DOHH2 (cell line): ENCODE data around the gene KCNJ6.

Experiments
- EZH2phosphoT487 ChIP-seq: fragments of 200-600 bp; sonication (generic); IDR thresholded peaks from 2 replicates; pipeline ENCODE4 v1.6.1; 2017; ENCODE audit warnings: borderline replicate concordance, mild to moderate bottlenecking, antibody characterized with exemption, low read length, moderate library complexity, mixed read lengths
- TF ChIP-seq, protein P1 (sequence below): fragments of 200-600 bp; sonication (generic); IDR thresholded peaks from one replicate; pipeline ENCODE4 v1.5.1; 2014; ENCODE audit warnings: antibody characterized with exemption, mild to moderate bottlenecking, low read depth, low read length; ENCODE audit not compliant: poor library complexity, severe bottlenecking

DNA sequence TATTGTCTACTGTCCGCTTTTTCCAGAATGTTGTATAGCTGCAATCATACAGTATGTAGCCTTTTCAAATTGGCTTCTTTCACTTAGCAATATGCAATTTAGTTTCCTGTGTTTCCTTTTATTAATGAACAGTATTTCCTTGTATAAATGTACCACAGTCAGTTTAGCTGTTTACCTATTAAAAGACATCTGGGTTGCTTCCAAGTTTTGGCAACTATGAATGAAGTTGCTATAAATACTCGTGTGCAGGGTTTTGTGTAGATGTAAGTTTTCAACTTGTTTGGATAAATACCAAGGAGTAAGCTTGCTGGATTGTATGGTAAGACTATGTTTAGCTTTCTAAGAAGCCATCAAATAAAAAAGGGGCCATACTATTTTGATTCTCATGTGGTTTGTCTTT, 24.4 kb upstream of the KCNJ6 start:
- TF ChIP-seq, protein P1, sequence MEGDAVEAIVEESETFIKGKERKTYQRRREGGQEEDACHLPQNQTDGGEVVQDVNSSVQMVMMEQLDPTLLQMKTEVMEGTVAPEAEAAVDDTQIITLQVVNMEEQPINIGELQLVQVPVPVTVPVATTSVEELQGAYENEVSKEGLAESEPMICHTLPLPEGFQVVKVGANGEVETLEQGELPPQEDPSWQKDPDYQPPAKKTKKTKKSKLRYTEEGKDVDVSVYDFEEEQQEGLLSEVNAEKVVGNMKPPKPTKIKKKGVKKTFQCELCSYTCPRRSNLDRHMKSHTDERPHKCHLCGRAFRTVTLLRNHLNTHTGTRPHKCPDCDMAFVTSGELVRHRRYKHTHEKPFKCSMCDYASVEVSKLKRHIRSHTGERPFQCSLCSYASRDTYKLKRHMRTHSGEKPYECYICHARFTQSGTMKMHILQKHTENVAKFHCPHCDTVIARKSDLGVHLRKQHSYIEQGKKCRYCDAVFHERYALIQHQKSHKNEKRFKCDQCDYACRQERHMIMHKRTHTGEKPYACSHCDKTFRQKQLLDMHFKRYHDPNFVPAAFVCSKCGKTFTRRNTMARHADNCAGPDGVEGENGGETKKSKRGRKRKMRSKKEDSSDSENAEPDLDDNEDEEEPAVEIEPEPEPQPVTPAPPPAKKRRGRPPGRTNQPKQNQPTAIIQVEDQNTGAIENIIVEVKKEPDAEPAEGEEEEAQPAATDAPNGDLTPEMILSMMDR: no peak
- TF ChIP-seq EZH2phosphoT487: no peak
